Spleen (tissue), 11 donors: ENCODE results near the gene ZNF831. TPM values are rescaled to one million over a fixed set of nuclear protein-coding genes. Genes with fewer than 3 reads are reported as not detected.

ENCODE experiments used
- DNase-seq: peaks from one replicate; pipeline ENCODE4 v3.0.0-alpha.2; 2020
- H3K27ac ChIP-seq, 8 donors: fragments of 200-600 bp; sonication (generic) in 7 of 8; 1 replicate in 4 of 8; 2 replicates in 4 of 8; pipeline versions ENCODE4 v1.5.0 to v1.8.0; 2016 to 2021; ENCODE audit warnings: inconsistent platforms in 4 of 8, mild to moderate bottlenecking in 4 of 8, moderate library complexity in 1 of 8
- H3K27me3 ChIP-seq, 7 donors: fragments of 200-600 bp; sonication (generic) in 6 of 7; replicated peaks in 1 of 7; 1 replicate in 4 of 7; 2 replicates in 3 of 7; pipeline versions ENCODE4 v1.5.0 to v1.8.0; 2016 to 2021; ENCODE audit warnings: inconsistent platforms in 3 of 7, mild to moderate bottlenecking in 1 of 7
- H3K36me3 ChIP-seq, 6 donors: fragments of 200-600 bp; sonication (generic) in 5 of 6; 1 replicate in 4 of 6; 2 replicates in 2 of 6; pipeline versions ENCODE4 v1.5.0 to v1.8.0; 2016 to 2021; ENCODE audit warnings: inconsistent platforms in 2 of 6
- H3K4me1 ChIP-seq, 6 donors: fragments of 200-600 bp; sonication (generic) in 5 of 6; 1 replicate in 3 of 6; 2 replicates in 3 of 6; pipeline versions ENCODE4 v1.5.0 to v1.8.0; 2016 to 2021; ENCODE audit warnings: inconsistent platforms in 3 of 6
- H3K4me3 ChIP-seq, 8 donors: fragments of 200-600 bp; sonication (generic) in 7 of 8; 1 replicate in 4 of 8; 2 replicates in 4 of 8; pipeline versions ENCODE4 v1.5.0 to v1.8.0; 2016 to 2021; ENCODE audit warnings: inconsistent platforms in 4 of 8, mild to moderate bottlenecking in 4 of 8, moderate library complexity in 2 of 8
- H3K9me3 ChIP-seq, 8 donors: fragments of 200-600 bp; sonication (generic) in 7 of 8; 1 replicate in 4 of 8; 2 replicates in 4 of 8; pipeline versions ENCODE4 v1.5.0 to v1.8.0; 2016 to 2021; ENCODE audit warnings: inconsistent platforms in 4 of 8
- CTCF ChIP-seq, 11 experiments: fragments of 200-600 bp in 7 of 11; fragments of 450-650 bp in 4 of 11; sonication (generic) in 4 of 11; IDR thresholded peaks in 8 of 11; conservative IDR thresholded peaks in 3 of 11; 1 replicate in 7 of 11; 2 replicates in 4 of 11; pipeline versions ENCODE4 v1.4.0 to v1.8.0; 2016 to 2021; ENCODE audit warnings: antibody characterized with exemption in 11 of 11, inconsistent platforms in 4 of 11, mild to moderate bottlenecking in 1 of 11
- POLR2A ChIP-seq, 3 donors: fragments of 450-650 bp; IDR thresholded peaks; one replicate each; pipeline ENCODE4 v1.5.1; 2017; ENCODE audit warnings: antibody characterized with exemption in 3 of 3, mild to moderate bottlenecking in 1 of 3
- POLR2AphosphoS5 ChIP-seq, 3 donors: sonication (generic); formaldehyde crosslinking; IDR thresholded peaks; one replicate each; pipeline ENCODE4 v1.5.1; 2017; ENCODE audit warnings: antibody characterized with exemption in 3 of 3
- WGBS, 5 donors: extraction: QIAGEN DNeasy Blood & Tissue Kit in 3 of 5; methylation state at CpG; one replicate each; pipeline versions ENCODE4 v1.1.5 to v1.1.7; 2013 to 2018; 5-methylcytosine and 5-hydroxymethylcytosine counted together
- intact Hi-C: fragments of 100-400 bp; cut with DNase I; formaldehyde crosslinking; loops from one replicate; pipeline ENCODE4 v1.15.0; 2023; ENCODE audit warnings: low total_unique reads
- polyA plus RNA-seq, 3 donors: library from polyadenylated mRNA; stranded (reverse); fragments of 200-250 nt; gene quantifications; one replicate each; pipeline ENCODE4 v1.2.1, GENCODE V29; 2013
- total RNA-seq, 7 donors: library from RNA; depleted of rRNA in 3 of 7; stranded (reverse); fragments of >200 nt in 3 of 7; fragmentation: NEBNext Ultra II Directional in 4 of 7; extraction: Animal tissue kit (Norgen Biotek cat#: 25700) in 4 of 7; gene quantifications; one replicate each; pipeline versions ENCODE4 v1.1.0 to v1.2.1, GENCODE V29; 2016 to 2021
- donor health status: healthy with polysubstance abuse.
- donor health status: DM: no; HTN: no; CAD: no; lungs with moderate emphysema.
- donor health status: DM: no; HTN: no; CAD: no.
- donor health status: Bipolar disorder and iron deficiency.
- donor health status: healthy.
- donor health status: DM: no; HTN: no; CAD: no.
- donor health status: DM: yes; HTN: yes; CAD: no.

The ZNF831 gene
- total and polyA plus RNA-seq, 10 donors: 1.2 to 29.2 (median 10.3) TPM

- intact Hi-C loops: no loop called here
- peaks cover 0 to 23% (median 0%) of the 10 kb centered on the region in 6 donors for H3K36me3 ChIP-seq
- H3K27me3 ChIP-seq: no peaks in the 10 kb centered on the region
- peak overlapping the region in 3 of 8 donors; percentile 77 to 81 (median 78) for H3K27ac ChIP-seq
- peaks cover 0 to 87% (median 20%) of the 10 kb centered on the region in 6 donors for H3K4me1 ChIP-seq
- TF ChIP-seq POLR2A (IDR thresholded peaks at IDR 0.05) (no peak), CTCF (IDR thresholded peaks at IDR 0.05 in 8 of 11, conservative IDR thresholded peaks at IDR 0.05 in 3 of 11) (no peak), POLR2AphosphoS5 (IDR thresholded peaks at IDR 0.05) (no peak)
- H3K4me3 ChIP-seq: peak overlapping the region in 1 of 8 donors; percentile 41
- H3K9me3 ChIP-seq: no peaks in the 10 kb centered on the region
- no peak for DNase-seq
- WGBS, 5 donors: 91 to 96% (median 92%) methylated on average over 5 of the region's 5 CpGs
Measured at GRCh38 chr20:59176812-59177211, 13.2 kb downstream of the ZNF831 start.

GRCh38 chr20:59177266-59178250, 13.9 kb downstream of the ZNF831 start:
- WGBS, 5 donors: 74 to 82% (median 81%) methylated on average over 12 to 13 of the region's 13 CpGs
- no peak for DNase-seq
- H3K9me3 ChIP-seq: no peaks in the 10 kb centered on the region
- peak overlapping the region; percentile 36 to 81 (median 72) for H3K27ac ChIP-seq
- peak overlapping the region in 1 of 8 donors; percentile 41 for H3K4me3 ChIP-seq
- H3K36me3 ChIP-seq: peaks cover 0 to 23% (median 0%) of the 10 kb centered on the region in 6 donors
- intact Hi-C loops: no loop called here
- TF ChIP-seq CTCF (IDR thresholded peaks at IDR 0.05 in 8 of 11, conservative IDR thresholded peaks at IDR 0.05 in 3 of 11) (no peak), POLR2AphosphoS5 (IDR thresholded peaks at IDR 0.05) (peak in 1 of 3 donors; percentile 31)
- H3K27me3 ChIP-seq: no peaks in the 10 kb centered on the region
- peaks cover 0 to 87% (median 27%) of the 10 kb centered on the region in 6 donors for H3K4me1 ChIP-seq

GRCh38 chr20:59178983-59179595, 15.5 kb downstream of the ZNF831 start:
- no peak overlapping the region for H3K4me3 ChIP-seq
- peak; percentile 64 for DNase-seq
- H3K27ac ChIP-seq: peak overlapping the region in 5 of 8 donors; percentile 22 to 81 (median 77)

More at GRCh38 chr20:59178983-59179595, 15.5 kb downstream of the ZNF831 start:
- Histone ChIP-seq H3K9me3 (no peaks in the 10 kb centered on the region), H3K36me3 (peaks cover 0 to 8% (median 0%) of the 10 kb centered on the region in 6 donors), H3K4me1 (peaks cover 0 to 94% (median 34%) of the 10 kb centered on the region in 6 donors), H3K27me3 (no peaks in the 10 kb centered on the region)
- WGBS, 5 donors: 68 to 83% (median 79%) methylated on average over 10 of the region's 10 CpGs
- TF ChIP-seq POLR2A (IDR thresholded peaks at IDR 0.05) (no peak), POLR2AphosphoS5 (IDR thresholded peaks at IDR 0.05) (no peak), CTCF (IDR thresholded peaks at IDR 0.05 in 8 of 11, conservative IDR thresholded peaks at IDR 0.05 in 3 of 11) (no peak)
- intact Hi-C loops: no loop called here
